WTC11 (cell line): ENCODE results near the gene FNDC3B. TPM values are rescaled to one million over a fixed set of nuclear protein-coding genes. Genes with fewer than 3 reads are reported as not detected.

Source experiments
- ATAC-seq: fragments of 200-7000 bp; cut with Tn5 transposase; 2 replicates; pipeline ENCODE4 v1.10.0; 2021; ENCODE audit warnings: mild to moderate bottlenecking, moderate library complexity
- CTCF ChIA-PET: fragments of 300-600 bp; sonication (Branson Sonifier 250); formaldehyde crosslinking; loops from one replicate; lab custom pipeline; 2021; ENCODE audit warnings: antibody characterized with exemption; lab: Charles Lee
- POLR2A ChIA-PET: fragments of 350-600 bp; sonication (Branson Sonifier 250); formaldehyde crosslinking; loops from one replicate; lab custom pipeline; 2021; ENCODE audit warnings: antibody characterized with exemption; lab: Charles Lee
- DNase-seq: peaks from one replicate; pipeline ENCODE4 v3.0.0; 2021; ENCODE audit warnings: low spot score
- H3K27ac Mint-ChIP-seq: 2 replicates; pipeline ENCODE4 v1.8.0; 2021; ENCODE audit warnings: mixed read lengths
- H3K27me3 Mint-ChIP-seq: 2 replicates; pipeline ENCODE4 v1.8.0; 2021; ENCODE audit warnings: low read depth, mild to moderate bottlenecking, moderate library complexity, mixed read lengths
- H3K36me3 Mint-ChIP-seq: 2 replicates; pipeline ENCODE4 v1.8.0; 2021; ENCODE audit warnings: mixed read lengths
- H3K4me1 Mint-ChIP-seq: 2 replicates; pipeline ENCODE4 v1.8.0; 2022; ENCODE audit warnings: mixed read lengths
- H3K4me3 Mint-ChIP-seq: 2 replicates; pipeline ENCODE4 v1.8.0; 2021; ENCODE audit warnings: mild to moderate bottlenecking, moderate library complexity, mixed read lengths
- H3K9me3 Mint-ChIP-seq: 2 replicates; pipeline ENCODE4 v1.8.0; 2021; ENCODE audit warnings: mixed read lengths
- CREB1 ChIP-seq: sonication (generic); formaldehyde crosslinking; IDR thresholded peaks from 2 replicates; pipeline ENCODE4 v1.8.0; 2023; ENCODE audit warnings: mild to moderate bottlenecking, missing genetic modification reagents
- ETV6 ChIP-seq: sonication (generic); formaldehyde crosslinking; IDR thresholded peaks from 2 replicates; pipeline ENCODE4 v1.8.1; 2022; ENCODE audit warnings: mild to moderate bottlenecking, missing genetic modification reagents
- GABPB1 ChIP-seq: sonication (generic); formaldehyde crosslinking; IDR thresholded peaks from 2 replicates; pipeline ENCODE4 v1.8.1; 2023; ENCODE audit warnings: mild to moderate bottlenecking, missing genetic modification reagents
- JAZF1 ChIP-seq: fragments of 250-450 bp; sonication (Bioruptor Pico); IDR thresholded peaks from 2 replicates; pipeline ENCODE4 v1.9.0; 2021; ENCODE audit warnings: moderate library complexity, mild to moderate bottlenecking, inconsistent platforms
- NFE2L1 ChIP-seq: sonication (generic); formaldehyde crosslinking; IDR thresholded peaks from 2 replicates; pipeline ENCODE4 v1.8.1; 2023; ENCODE audit warnings: missing genetic modification reagents
- NFYB ChIP-seq: sonication (generic); formaldehyde crosslinking; conservative IDR thresholded peaks from 2 replicates; pipeline ENCODE4 v1.8.0; 2022; ENCODE audit warnings: low read depth, missing genetic modification reagents
- ZNF121 ChIP-seq: sonication (generic); formaldehyde crosslinking; IDR thresholded peaks from 2 replicates; pipeline ENCODE4 v1.8.0; 2023; ENCODE audit warnings: missing genetic modification reagents
- ZNF219 ChIP-seq: sonication (generic); formaldehyde crosslinking; IDR thresholded peaks from 2 replicates; pipeline ENCODE4 v1.8.0; 2023; ENCODE audit warnings: missing genetic modification reagents, mild to moderate bottlenecking, borderline replicate concordance
- ZNF317 ChIP-seq: sonication (generic); formaldehyde crosslinking; IDR thresholded peaks from 2 replicates; pipeline ENCODE4 v1.8.1; 2023; ENCODE audit warnings: low read depth, mild to moderate bottlenecking, moderate library complexity, missing genetic modification reagents, borderline replicate concordance
- ZNF416 ChIP-seq: fragments of 250-450 bp; sonication (Bioruptor Pico); IDR thresholded peaks from 2 replicates; pipeline ENCODE4 v1.9.0; 2021; ENCODE audit warnings: mild to moderate bottlenecking, inconsistent platforms
- ZNF423 ChIP-seq: fragments of 250-450 bp; sonication (Bioruptor Pico); IDR thresholded peaks from 2 replicates; pipeline ENCODE4 v2.1.2; 2022; ENCODE audit warnings: mild to moderate bottlenecking, moderate library complexity
- ZNF425 ChIP-seq: fragments of 250-450 bp; sonication (Bioruptor Pico); conservative IDR thresholded peaks from 2 replicates; pipeline ENCODE4 v1.9.0; 2021; ENCODE audit warnings: mild to moderate bottlenecking
- total RNA-seq: library from RNA; stranded (reverse); gene quantifications from 3 replicates; pipeline ENCODE4 v1.2.3, GENCODE V29; 2021
- TF ChIP-seq, protein P1 (sequence below): sonication (generic); formaldehyde crosslinking; IDR thresholded peaks from 2 replicates; pipeline ENCODE4 v1.8.1; 2023; ENCODE audit warnings: mild to moderate bottlenecking, missing genetic modification reagents, borderline replicate concordance
- TF ChIP-seq, protein P2 (sequence below): sonication (generic); formaldehyde crosslinking; IDR thresholded peaks from 2 replicates; pipeline ENCODE4 v1.8.0; 2022; ENCODE audit warnings: missing genetic modification reagents
- TF ChIP-seq, protein P3 (sequence below): fragments of 250-450 bp; sonication (Bioruptor Pico); IDR thresholded peaks from 2 replicates; pipeline ENCODE4 v1.9.0; 2021; ENCODE audit warnings: mild to moderate bottlenecking

The FNDC3B gene
- total RNA-seq, 1 experiment from 2014 or later = 42.8 TPM

GRCh38 chr3:172394692-172395091 is 355.3 kb downstream of the FNDC3B start (continued):
- TF ChIP-seq, protein P1, sequence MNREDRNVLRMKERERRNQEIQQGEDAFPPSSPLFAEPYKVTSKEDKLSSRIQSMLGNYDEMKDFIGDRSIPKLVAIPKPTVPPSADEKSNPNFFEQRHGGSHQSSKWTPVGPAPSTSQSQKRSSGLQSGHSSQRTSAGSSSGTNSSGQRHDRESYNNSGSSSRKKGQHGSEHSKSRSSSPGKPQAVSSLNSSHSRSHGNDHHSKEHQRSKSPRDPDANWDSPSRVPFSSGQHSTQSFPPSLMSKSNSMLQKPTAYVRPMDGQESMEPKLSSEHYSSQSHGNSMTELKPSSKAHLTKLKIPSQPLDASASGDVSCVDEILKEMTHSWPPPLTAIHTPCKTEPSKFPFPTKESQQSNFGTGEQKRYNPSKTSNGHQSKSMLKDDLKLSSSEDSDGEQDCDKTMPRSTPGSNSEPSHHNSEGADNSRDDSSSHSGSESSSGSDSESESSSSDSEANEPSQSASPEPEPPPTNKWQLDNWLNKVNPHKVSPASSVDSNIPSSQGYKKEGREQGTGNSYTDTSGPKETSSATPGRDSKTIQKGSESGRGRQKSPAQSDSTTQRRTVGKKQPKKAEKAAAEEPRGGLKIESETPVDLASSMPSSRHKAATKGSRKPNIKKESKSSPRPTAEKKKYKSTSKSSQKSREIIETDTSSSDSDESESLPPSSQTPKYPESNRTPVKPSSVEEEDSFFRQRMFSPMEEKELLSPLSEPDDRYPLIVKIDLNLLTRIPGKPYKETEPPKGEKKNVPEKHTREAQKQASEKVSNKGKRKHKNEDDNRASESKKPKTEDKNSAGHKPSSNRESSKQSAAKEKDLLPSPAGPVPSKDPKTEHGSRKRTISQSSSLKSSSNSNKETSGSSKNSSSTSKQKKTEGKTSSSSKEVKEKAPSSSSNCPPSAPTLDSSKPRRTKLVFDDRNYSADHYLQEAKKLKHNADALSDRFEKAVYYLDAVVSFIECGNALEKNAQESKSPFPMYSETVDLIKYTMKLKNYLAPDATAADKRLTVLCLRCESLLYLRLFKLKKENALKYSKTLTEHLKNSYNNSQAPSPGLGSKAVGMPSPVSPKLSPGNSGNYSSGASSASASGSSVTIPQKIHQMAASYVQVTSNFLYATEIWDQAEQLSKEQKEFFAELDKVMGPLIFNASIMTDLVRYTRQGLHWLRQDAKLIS = no peak
- no peak for TF ChIP-seq CREB1 (CRISPR knock-in tag)
- no peak for TF ChIP-seq NFE2L1 (CRISPR knock-in tag)
- no peak for TF ChIP-seq ZNF425

DNA sequence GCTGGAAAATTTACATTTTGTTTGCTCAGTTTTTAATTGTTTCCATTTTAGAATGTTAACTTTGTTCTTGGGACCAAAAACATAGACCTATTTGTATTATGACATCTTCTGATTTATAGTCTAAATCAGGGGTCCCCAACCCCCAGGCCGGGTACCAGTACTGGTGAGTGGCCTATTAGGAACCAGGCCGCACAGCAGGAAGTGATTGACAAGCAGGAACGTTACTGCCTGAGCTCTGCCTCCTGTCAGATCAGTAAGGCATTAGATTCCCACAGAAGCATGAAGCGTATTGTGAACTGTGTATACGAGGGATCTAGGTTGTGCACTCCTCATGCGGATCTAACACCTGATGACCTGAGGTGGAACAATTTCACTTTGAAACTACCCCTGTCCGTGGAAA is 357.0 kb downstream of the FNDC3B start:
- Mint-ChIP-seq H3K9me3 (peaks cover 15% of the 10 kb centered on the region), H3K4me3 (no peak overlapping the region), H3K27ac (no peak overlapping the region), H3K4me1 (peaks cover 2% of the 10 kb centered on the region), H3K36me3 (peaks cover 20% of the 10 kb centered on the region), H3K27me3 (no peaks in the 10 kb centered on the region)
- no peak for TF ChIP-seq ZNF423 (CRISPR knock-in tag)
- TF ChIP-seq JAZF1 (CRISPR knock-in tag) = no peak
- TF ChIP-seq, protein P2, sequence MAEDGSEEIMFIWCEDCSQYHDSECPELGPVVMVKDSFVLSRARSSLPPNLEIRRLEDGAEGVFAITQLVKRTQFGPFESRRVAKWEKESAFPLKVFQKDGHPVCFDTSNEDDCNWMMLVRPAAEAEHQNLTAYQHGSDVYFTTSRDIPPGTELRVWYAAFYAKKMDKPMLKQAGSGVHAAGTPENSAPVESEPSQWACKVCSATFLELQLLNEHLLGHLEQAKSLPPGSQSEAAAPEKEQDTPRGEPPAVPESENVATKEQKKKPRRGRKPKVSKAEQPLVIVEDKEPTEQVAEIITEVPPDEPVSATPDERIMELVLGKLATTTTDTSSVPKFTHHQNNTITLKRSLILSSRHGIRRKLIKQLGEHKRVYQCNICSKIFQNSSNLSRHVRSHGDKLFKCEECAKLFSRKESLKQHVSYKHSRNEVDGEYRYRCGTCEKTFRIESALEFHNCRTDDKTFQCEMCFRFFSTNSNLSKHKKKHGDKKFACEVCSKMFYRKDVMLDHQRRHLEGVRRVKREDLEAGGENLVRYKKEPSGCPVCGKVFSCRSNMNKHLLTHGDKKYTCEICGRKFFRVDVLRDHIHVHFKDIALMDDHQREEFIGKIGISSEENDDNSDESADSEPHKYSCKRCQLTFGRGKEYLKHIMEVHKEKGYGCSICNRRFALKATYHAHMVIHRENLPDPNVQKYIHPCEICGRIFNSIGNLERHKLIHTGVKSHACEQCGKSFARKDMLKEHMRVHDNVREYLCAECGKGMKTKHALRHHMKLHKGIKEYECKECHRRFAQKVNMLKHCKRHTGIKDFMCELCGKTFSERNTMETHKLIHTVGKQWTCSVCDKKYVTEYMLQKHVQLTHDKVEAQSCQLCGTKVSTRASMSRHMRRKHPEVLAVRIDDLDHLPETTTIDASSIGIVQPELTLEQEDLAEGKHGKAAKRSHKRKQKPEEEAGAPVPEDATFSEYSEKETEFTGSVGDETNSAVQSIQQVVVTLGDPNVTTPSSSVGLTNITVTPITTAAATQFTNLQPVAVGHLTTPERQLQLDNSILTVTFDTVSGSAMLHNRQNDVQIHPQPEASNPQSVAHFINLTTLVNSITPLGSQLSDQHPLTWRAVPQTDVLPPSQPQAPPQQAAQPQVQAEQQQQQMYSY (CRISPR knock-in tag) = no peak
- TF ChIP-seq GABPB1 (CRISPR knock-in tag) = no peak
- TF ChIP-seq NFYB (CRISPR knock-in tag) = no peak
- no peak for TF ChIP-seq ZNF317 (CRISPR knock-in tag)
- TF ChIP-seq ZNF219 = no peak
- no peak for TF ChIP-seq ZNF121 (CRISPR knock-in tag)
- no peak for TF ChIP-seq ZNF425
- TF ChIP-seq, protein P3, sequence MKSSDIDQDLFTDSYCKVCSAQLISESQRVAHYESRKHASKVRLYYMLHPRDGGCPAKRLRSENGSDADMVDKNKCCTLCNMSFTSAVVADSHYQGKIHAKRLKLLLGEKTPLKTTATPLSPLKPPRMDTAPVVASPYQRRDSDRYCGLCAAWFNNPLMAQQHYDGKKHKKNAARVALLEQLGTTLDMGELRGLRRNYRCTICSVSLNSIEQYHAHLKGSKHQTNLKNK (CRISPR knock-in tag) = no peak
- TF ChIP-seq ETV6 (CRISPR knock-in tag) = no peak
- no peak for TF ChIP-seq ZNF416 (CRISPR knock-in tag)
- ChIA-PET POLR2A (no interaction called here), CTCF (no interaction called here)
- no peak for DNase-seq
- ATAC-seq = no peak
